ENCODE results near the gene NUDT5. TPM values are rescaled to one million over a fixed set of nuclear protein-coding genes. Genes with fewer than 3 reads are reported as not detected.

NUDT5 gene
- total RNA-seq, 1 experiment from 2014 or later, result 96.9 TPM

- Histone ChIP-seq H3K4me3 (ENCODE audit: low read length) (no peak overlapping the region), H3K9me2 (replicated peaks; ENCODE audit: insufficient read depth, low read length) (no peaks in the 10 kb centered on the region), H3K36me3 (ENCODE audit: insufficient read depth, low read length) (peaks cover 51% of the 10 kb centered on the region; the same call in 1 of the 2 replicates), H3K9ac (ENCODE audit: low read length) (no peak overlapping the region), H4K20me1 (ENCODE audit: insufficient read depth, low read depth, low read length) (no peaks in the 10 kb centered on the region), H3K4me1 (ENCODE audit: low read length) (no peaks in the 10 kb centered on the region), H3K79me2 (ENCODE audit: low read length) (no peaks in the 10 kb centered on the region), H3K9me3 (ENCODE audit: low read length) (no peaks in the 10 kb centered on the region), H2AFZ (ENCODE audit: low read length) (no peak overlapping the region), H3K27ac (ENCODE audit: low read length) (no peak overlapping the region), H3K4me2 (ENCODE audit: low read depth, low read length, poor library complexity, severe bottlenecking) (no peak overlapping the region), H3K27me3 (ENCODE audit: low read length) (no peaks in the 10 kb centered on the region)
- no peak for DNase-seq
Observed at GRCh38 chr10:12165999-12166775, 29.5 kb downstream of the NUDT5 start.

GRCh38 chr10:12165036-12165435 lies 30.7 kb downstream of the NUDT5 start:
- no peaks in the 10 kb centered on the region for H3K79me2 ChIP-seq (ENCODE audit: low read length)
- no peak overlapping the region for H3K4me3 ChIP-seq (ENCODE audit: low read length)
- no peak overlapping the region for H3K4me2 ChIP-seq (ENCODE audit: low read depth, low read length, poor library complexity, severe bottlenecking)
- no peaks in the 10 kb centered on the region for H3K4me1 ChIP-seq (ENCODE audit: low read length)
- no peak for DNase-seq
- no peaks in the 10 kb centered on the region for H3K27me3 ChIP-seq (ENCODE audit: low read length)
- no peak overlapping the region for H3K27ac ChIP-seq (ENCODE audit: low read length)
- no peaks in the 10 kb centered on the region for H3K9me3 ChIP-seq (ENCODE audit: low read length)
- H3K9ac ChIP-seq (ENCODE audit: low read length), result no peak overlapping the region
- H3K9me2 ChIP-seq (replicated peaks; ENCODE audit: insufficient read depth, low read length), result no peaks in the 10 kb centered on the region
- no peaks in the 10 kb centered on the region for H4K20me1 ChIP-seq (ENCODE audit: insufficient read depth, low read depth, low read length)
- H2AFZ ChIP-seq (ENCODE audit: low read length), result no peak overlapping the region
- H3K36me3 ChIP-seq (ENCODE audit: insufficient read depth, low read length), result peaks cover 47% of the 10 kb centered on the region; the same call in 1 of the 2 replicates

- Histone ChIP-seq H2AFZ (ENCODE audit: low read length) (no peak overlapping the region), H4K20me1 (ENCODE audit: insufficient read depth, low read depth, low read length) (no peaks in the 10 kb centered on the region), H3K4me1 (ENCODE audit: low read length) (no peaks in the 10 kb centered on the region), H3K79me2 (ENCODE audit: low read length) (no peaks in the 10 kb centered on the region), H3K27me3 (ENCODE audit: low read length) (no peaks in the 10 kb centered on the region), H3K4me2 (ENCODE audit: low read depth, low read length, poor library complexity, severe bottlenecking) (no peak overlapping the region), H3K9ac (ENCODE audit: low read length) (no peak overlapping the region), H3K36me3 (ENCODE audit: insufficient read depth, low read length) (peaks cover 37% of the 10 kb centered on the region; the same call in 1 of the 2 replicates), H3K27ac (ENCODE audit: low read length) (no peak overlapping the region), H3K9me3 (ENCODE audit: low read length) (no peaks in the 10 kb centered on the region), H3K4me3 (ENCODE audit: low read length) (no peak overlapping the region), H3K9me2 (replicated peaks; ENCODE audit: insufficient read depth, low read length) (no peaks in the 10 kb centered on the region)
- DNase-seq, result no peak
Observed at GRCh38 chr10:12164085-12164484, 31.6 kb downstream of the NUDT5 start.

GRCh38 chr10:12162927-12163326 lies 32.8 kb downstream of the NUDT5 start:
- H3K27me3 ChIP-seq (ENCODE audit: low read length), result no peaks in the 10 kb centered on the region
- peaks cover 38% of the 10 kb centered on the region; the same call in 1 of the 2 replicates for H3K36me3 ChIP-seq (ENCODE audit: insufficient read depth, low read length)

DNA sequence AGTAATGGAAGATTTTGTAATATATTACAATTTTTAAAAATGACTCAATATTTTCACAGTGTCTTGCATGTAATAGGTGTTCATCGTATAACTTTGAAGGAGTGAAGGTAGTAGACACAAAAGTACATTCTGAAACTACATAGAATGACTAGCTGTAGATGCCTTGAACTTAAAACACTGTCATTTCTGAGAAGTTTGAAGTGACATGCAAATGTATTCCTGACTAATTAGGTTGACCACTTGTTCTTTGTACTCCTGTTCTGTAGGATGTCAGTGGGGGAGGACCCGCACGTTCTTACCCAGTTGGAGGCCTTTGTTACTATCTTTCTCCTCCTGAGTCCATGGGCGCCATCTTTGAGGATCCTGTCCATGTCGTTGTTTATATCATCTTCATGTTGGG lies 35.0 kb downstream of the NUDT5 start:
- Histone ChIP-seq H3K36me3 (ENCODE audit: insufficient read depth, low read length) (peaks cover 22% of the 10 kb centered on the region; the same call in 1 of the 2 replicates), H4K20me1 (ENCODE audit: insufficient read depth, low read depth, low read length) (no peaks in the 10 kb centered on the region), H3K9me3 (ENCODE audit: low read length) (no peaks in the 10 kb centered on the region), H3K4me1 (ENCODE audit: low read length) (no peaks in the 10 kb centered on the region), H3K9ac (ENCODE audit: low read length) (no peak overlapping the region), H3K9me2 (replicated peaks; ENCODE audit: insufficient read depth, low read length) (no peaks in the 10 kb centered on the region), H3K27me3 (ENCODE audit: low read length) (no peaks in the 10 kb centered on the region), H3K27ac (ENCODE audit: low read length) (no peak overlapping the region), H2AFZ (ENCODE audit: low read length) (no peak overlapping the region), H3K4me2 (ENCODE audit: low read depth, low read length, poor library complexity, severe bottlenecking) (no peak overlapping the region), H3K79me2 (ENCODE audit: low read length) (no peaks in the 10 kb centered on the region), H3K4me3 (ENCODE audit: low read length) (no peak overlapping the region)
- no peak for DNase-seq

More at GRCh38 chr10:12162927-12163326, 32.8 kb downstream of the NUDT5 start:
- Histone ChIP-seq H3K9ac (ENCODE audit: low read length) (no peak overlapping the region), H4K20me1 (ENCODE audit: insufficient read depth, low read depth, low read length) (no peaks in the 10 kb centered on the region), H3K9me3 (ENCODE audit: low read length) (no peaks in the 10 kb centered on the region), H3K4me2 (ENCODE audit: low read depth, low read length, poor library complexity, severe bottlenecking) (no peak overlapping the region), H3K4me1 (ENCODE audit: low read length) (no peaks in the 10 kb centered on the region), H2AFZ (ENCODE audit: low read length) (no peak overlapping the region), H3K79me2 (ENCODE audit: low read length) (no peaks in the 10 kb centered on the region), H3K27ac (ENCODE audit: low read length) (no peak overlapping the region), H3K9me2 (replicated peaks; ENCODE audit: insufficient read depth, low read length) (no peaks in the 10 kb centered on the region), H3K4me3 (ENCODE audit: low read length) (no peak overlapping the region)
- DNase-seq, result no peak

- no peaks in the 10 kb centered on the region for H3K4me1 ChIP-seq (ENCODE audit: low read length)
- H3K27ac ChIP-seq (ENCODE audit: low read length), result no peak overlapping the region
- H3K9ac ChIP-seq (ENCODE audit: low read length), result no peak overlapping the region
- H3K4me3 ChIP-seq (ENCODE audit: low read length), result no peak overlapping the region
- DNase-seq, result no peak
- H3K36me3 ChIP-seq (ENCODE audit: insufficient read depth, low read length), result peaks cover 20% of the 10 kb centered on the region; the same call in 1 of the 2 replicates
- no peaks in the 10 kb centered on the region for H3K27me3 ChIP-seq (ENCODE audit: low read length)
- no peaks in the 10 kb centered on the region for H3K9me2 ChIP-seq (replicated peaks; ENCODE audit: insufficient read depth, low read length)
- no peaks in the 10 kb centered on the region for H4K20me1 ChIP-seq (ENCODE audit: insufficient read depth, low read depth, low read length)
- 0 out of 2 replicates have a peak, but pooled peaks cover 2% of the 10 kb centered on the region for H3K79me2 ChIP-seq (ENCODE audit: low read length)
- no peak overlapping the region for H2AFZ ChIP-seq (ENCODE audit: low read length)
- no peaks in the 10 kb centered on the region for H3K9me3 ChIP-seq (ENCODE audit: low read length)
- no peak overlapping the region for H3K4me2 ChIP-seq (ENCODE audit: low read depth, low read length, poor library complexity, severe bottlenecking)
Observed at GRCh38 chr10:12158111-12158510, 37.6 kb downstream of the NUDT5 start.

- peaks cover 8% of the 10 kb centered on the region; the same call in 1 of the 2 replicates for H3K36me3 ChIP-seq (ENCODE audit: insufficient read depth, low read length)
- no peak overlapping the region for H3K9ac ChIP-seq (ENCODE audit: low read length)
- H3K4me3 ChIP-seq (ENCODE audit: low read length), result no peak overlapping the region
- H3K27ac ChIP-seq (ENCODE audit: low read length), result no peak overlapping the region
- no peaks in the 10 kb centered on the region for H3K4me1 ChIP-seq (ENCODE audit: low read length)
- H4K20me1 ChIP-seq (ENCODE audit: insufficient read depth, low read depth, low read length), result no peaks in the 10 kb centered on the region
- no peaks in the 10 kb centered on the region for H3K27me3 ChIP-seq (ENCODE audit: low read length)
- H3K79me2 ChIP-seq (ENCODE audit: low read length), result 0 out of 2 replicates have a peak, but pooled peaks cover 3% of the 10 kb centered on the region
- H3K4me2 ChIP-seq (ENCODE audit: low read depth, low read length, poor library complexity, severe bottlenecking), result no peak overlapping the region
- no peaks in the 10 kb centered on the region for H3K9me3 ChIP-seq (ENCODE audit: low read length)
- no peak overlapping the region for H2AFZ ChIP-seq (ENCODE audit: low read length)
- DNase-seq, result peak; percentile 19
- no peaks in the 10 kb centered on the region for H3K9me2 ChIP-seq (replicated peaks; ENCODE audit: insufficient read depth, low read length)
Observed at GRCh38 chr10:12156367-12157123, 39.1 kb downstream of the NUDT5 start.

GRCh38 chr10:12154516-12154915 lies 41.2 kb downstream of the NUDT5 start:
- Histone ChIP-seq H3K4me3 (ENCODE audit: low read length) (no peak overlapping the region), H3K4me1 (ENCODE audit: low read length) (no peaks in the 10 kb centered on the region), H4K20me1 (ENCODE audit: insufficient read depth, low read depth, low read length) (no peaks in the 10 kb centered on the region), H3K36me3 (ENCODE audit: insufficient read depth, low read length) (peaks cover 2% of the 10 kb centered on the region; the same call in 1 of the 2 replicates), H3K27ac (ENCODE audit: low read length) (no peak overlapping the region), H3K9ac (ENCODE audit: low read length) (no peak overlapping the region), H3K79me2 (ENCODE audit: low read length) (0 out of 2 replicates have a peak, but pooled peaks cover 3% of the 10 kb centered on the region), H3K9me3 (ENCODE audit: low read length) (no peaks in the 10 kb centered on the region), H3K4me2 (ENCODE audit: low read depth, low read length, poor library complexity, severe bottlenecking) (no peak overlapping the region), H3K9me2 (replicated peaks; ENCODE audit: insufficient read depth, low read length) (no peaks in the 10 kb centered on the region), H2AFZ (ENCODE audit: low read length) (no peak overlapping the region), H3K27me3 (ENCODE audit: low read length) (no peaks in the 10 kb centered on the region)
- DNase-seq, result no peak
